ENCODE measurements around the gene TMEM8B. TPM values are rescaled to one million over a fixed set of nuclear protein-coding genes. Genes with fewer than 3 reads are reported as not detected.

Gene TMEM8B
- total and polyA plus RNA-seq, 9 of the 15 experiments (the other 6 are each of a cell fraction or from before 2014, with no cell fraction given) = 0.01 to 2.2 (median 1.1) TPM

GRCh38 chr9:35801328-35802128 lies 27.5 kb upstream of the TMEM8B start (continued):
- no peak for TF ChIP-seq ZNF609 (CRISPR knock-in tag; IDR thresholded peaks at IDR 0.05; ENCODE audit: borderline replicate concordance)
- TF ChIP-seq SPI1 (IDR thresholded peaks at IDR 0.05; ENCODE audit: borderline replicate concordance, low read depth, low read length) = 0 out of 2 replicates have a peak, but pooled peaks have one; percentile 12
- TF ChIP-seq ETV6 (IDR thresholded peaks at IDR 0.05; ENCODE audit: borderline replicate concordance in 1 of 2, low read depth in 2 of 2, low read length in 1 of 2) = no peak
- no peak for TF ChIP-seq ETV6 (CRISPR knock-in tag; IDR thresholded peaks at IDR 0.05; ENCODE audit: borderline replicate concordance)
- peak in 2 of 3 experiments; percentile 14 to 15; a peak in 1 of 6 replicates for TF ChIP-seq CTCF (IDR thresholded peaks at IDR 0.05 in 2 of 3, conservative IDR thresholded peaks at IDR 0.05 in 1 of 3; ENCODE audit: insufficient read depth in 2 of 3, low read depth in 1 of 3, low read length in 3 of 3)
- TF ChIP-seq RFX7 (CRISPR knock-in tag; IDR thresholded peaks at IDR 0.05) = no peak
- no peak for TF ChIP-seq ZNF224 (CRISPR knock-in tag; IDR thresholded peaks at IDR 0.05)
- no peak for TF ChIP-seq ZSCAN32 (CRISPR knock-in tag; IDR thresholded peaks at IDR 0.05)
- no peak for TF ChIP-seq TAF9B (IDR thresholded peaks at IDR 0.05; ENCODE audit: partially characterized antibody)
- no peak for TF ChIP-seq TCFL5 (CRISPR knock-in tag; conservative IDR thresholded peaks at IDR 0.05)
- TF ChIP-seq LARP7 (IDR thresholded peaks at IDR 0.05) = no peak
- no peak for TF ChIP-seq ZNF436 (CRISPR knock-in tag; IDR thresholded peaks at IDR 0.05)
- TF ChIP-seq SRF (CRISPR knock-in tag; IDR thresholded peaks at IDR 0.05) = no peak
- TF ChIP-seq NEUROD1 (IDR thresholded peaks at IDR 0.05; ENCODE audit: borderline replicate concordance, low read depth, low read length, partially characterized antibody) = no peak
- TF ChIP-seq SMARCA5 (IDR thresholded peaks at IDR 0.05) = no peak
- TF ChIP-seq ATF2 (CRISPR knock-in tag; IDR thresholded peaks at IDR 0.05) = no peak
- no peak for TF ChIP-seq POLR3A (IDR thresholded peaks at IDR 0.05; ENCODE audit: borderline replicate concordance, extremely low read depth, insufficient read depth, insufficient read length)
- no peak for TF ChIP-seq MTF1 (CRISPR knock-in tag; IDR thresholded peaks at IDR 0.05; ENCODE audit: borderline replicate concordance)
- TF ChIP-seq SMARCE1 (IDR thresholded peaks at IDR 0.05) = peak; percentile 36; the same call in 1 of the 2 replicates
